ENCODE data around the gene PTCD1.
A peak's percentile ranks its signal among the peaks of the same experiment; 100 is the strongest.
"Not testable (repeated sequence)": the region's sequence is repeated elsewhere in the genome, so short reads cannot be mapped to it uniquely, and the experiment has no call there.

PTCD1 gene

DNA sequence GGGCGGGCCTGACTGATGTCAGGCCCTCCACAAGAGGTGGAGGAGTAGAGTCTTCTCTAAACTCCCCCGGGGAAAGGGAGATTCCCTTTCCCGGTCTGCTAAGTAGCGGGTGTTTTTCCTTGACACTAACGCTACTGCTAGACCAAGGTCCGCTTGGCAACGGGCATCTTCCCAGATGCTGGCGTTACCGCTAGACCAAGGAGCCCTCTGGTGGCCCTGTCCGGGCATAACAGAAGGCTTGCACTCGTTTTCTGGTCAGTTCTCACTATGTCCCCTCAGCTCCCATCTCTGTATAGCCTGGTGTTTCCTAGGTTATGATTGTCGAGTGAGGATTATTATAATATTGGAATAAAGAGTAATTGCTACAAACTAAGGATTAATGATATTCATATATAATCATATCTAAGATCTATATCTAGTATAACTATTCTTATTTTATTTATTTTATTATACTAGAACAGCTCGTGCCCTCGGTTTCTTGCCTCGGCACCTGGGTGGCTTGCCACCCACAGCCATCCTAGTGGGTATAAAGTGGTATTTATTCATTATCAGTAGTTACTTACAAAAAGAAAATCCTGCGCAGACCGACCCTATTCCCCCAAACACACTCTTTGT lies 23.0 kb downstream of the PTCD1 start:
- not testable (repeated sequence) for H3K4me3 ChIP-seq (replicated peaks; ENCODE audit: low read depth, low read length); DNase-seq (ENCODE audit: extremely low read depth, low read depth)
- TF ChIP-seq, protein P1, sequence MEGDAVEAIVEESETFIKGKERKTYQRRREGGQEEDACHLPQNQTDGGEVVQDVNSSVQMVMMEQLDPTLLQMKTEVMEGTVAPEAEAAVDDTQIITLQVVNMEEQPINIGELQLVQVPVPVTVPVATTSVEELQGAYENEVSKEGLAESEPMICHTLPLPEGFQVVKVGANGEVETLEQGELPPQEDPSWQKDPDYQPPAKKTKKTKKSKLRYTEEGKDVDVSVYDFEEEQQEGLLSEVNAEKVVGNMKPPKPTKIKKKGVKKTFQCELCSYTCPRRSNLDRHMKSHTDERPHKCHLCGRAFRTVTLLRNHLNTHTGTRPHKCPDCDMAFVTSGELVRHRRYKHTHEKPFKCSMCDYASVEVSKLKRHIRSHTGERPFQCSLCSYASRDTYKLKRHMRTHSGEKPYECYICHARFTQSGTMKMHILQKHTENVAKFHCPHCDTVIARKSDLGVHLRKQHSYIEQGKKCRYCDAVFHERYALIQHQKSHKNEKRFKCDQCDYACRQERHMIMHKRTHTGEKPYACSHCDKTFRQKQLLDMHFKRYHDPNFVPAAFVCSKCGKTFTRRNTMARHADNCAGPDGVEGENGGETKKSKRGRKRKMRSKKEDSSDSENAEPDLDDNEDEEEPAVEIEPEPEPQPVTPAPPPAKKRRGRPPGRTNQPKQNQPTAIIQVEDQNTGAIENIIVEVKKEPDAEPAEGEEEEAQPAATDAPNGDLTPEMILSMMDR (IDR thresholded peaks at IDR 0.05; ENCODE audit: low read depth, low read length, missing control alignments): peak; percentile 68

DNA sequence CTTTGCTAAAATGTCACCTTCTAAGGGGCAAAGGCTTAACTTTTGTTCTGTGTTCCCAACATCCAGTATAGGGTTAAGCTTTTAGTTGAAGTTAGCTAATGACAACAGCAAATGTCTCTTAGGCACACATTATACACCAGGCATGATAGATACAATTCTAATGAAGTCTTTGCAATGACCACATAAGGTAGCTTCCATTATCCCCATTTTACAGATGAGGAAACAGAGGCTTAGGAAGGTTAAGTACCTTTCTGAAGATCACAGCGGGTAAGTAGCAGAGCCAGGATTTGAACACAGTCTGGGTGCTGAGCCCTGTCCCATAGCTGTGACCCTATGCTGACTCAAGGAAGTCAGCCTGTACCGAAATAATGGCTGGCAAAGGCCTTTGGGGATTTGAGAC lies 28.0 kb downstream of the PTCD1 start:
- DNase-seq (ENCODE audit: extremely low read depth, low read depth): no peak
- peak overlapping the region; percentile 99 for H3K4me3 ChIP-seq (replicated peaks; ENCODE audit: low read depth, low read length)
- TF ChIP-seq, protein P1 (IDR thresholded peaks at IDR 0.05; ENCODE audit: low read depth, low read length, missing control alignments): no peak

DNA sequence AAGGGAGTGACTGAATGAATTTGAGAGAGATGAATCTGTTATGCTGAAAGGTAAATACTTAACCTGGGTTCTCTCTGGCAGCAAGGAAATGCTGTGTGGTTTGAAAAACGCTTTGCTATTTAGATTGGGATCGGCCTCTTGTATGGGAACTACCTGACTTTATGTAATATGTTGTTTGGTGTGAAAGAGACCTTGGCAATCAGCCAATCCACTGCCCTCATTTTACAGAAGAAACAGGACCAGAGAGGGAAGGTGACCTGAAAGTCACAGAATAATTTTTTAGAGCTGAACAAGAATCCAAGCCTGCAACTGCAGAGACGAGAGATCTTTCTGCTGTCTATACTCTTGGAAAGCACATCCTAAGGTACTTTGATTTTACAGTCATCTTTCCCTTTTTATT lies 28.8 kb downstream of the PTCD1 start:
- TF ChIP-seq, protein P1 (IDR thresholded peaks at IDR 0.05; ENCODE audit: low read depth, low read length, missing control alignments): no peak
- peak overlapping the region; percentile 99 for H3K4me3 ChIP-seq (replicated peaks; ENCODE audit: low read depth, low read length)
- no peak for DNase-seq (ENCODE audit: extremely low read depth, low read depth)

DNA sequence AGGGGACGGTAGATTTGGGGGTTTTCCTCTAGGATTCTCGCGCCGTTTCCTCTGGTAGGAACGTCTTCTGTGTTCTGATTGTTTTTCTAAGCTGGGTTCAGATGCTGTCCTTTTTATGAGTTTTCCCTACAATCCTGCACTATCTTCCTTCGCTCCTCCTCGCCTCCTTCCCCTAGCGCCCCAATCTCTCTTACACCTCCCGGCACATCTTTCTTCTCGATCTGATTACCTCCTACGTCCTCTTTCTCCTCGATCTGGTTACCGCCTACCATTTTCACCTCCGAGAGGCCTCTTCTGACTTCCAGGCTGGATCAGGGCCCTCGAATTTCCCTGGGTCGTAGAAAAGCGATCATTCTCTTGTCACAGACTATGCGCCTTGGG lies 29.4 kb downstream of the PTCD1 start:
- H3K4me3 ChIP-seq (replicated peaks; ENCODE audit: low read depth, low read length): peak overlapping the region; percentile 99
- DNase-seq (ENCODE audit: extremely low read depth, low read depth): no peak
- TF ChIP-seq, protein P1 (IDR thresholded peaks at IDR 0.05; ENCODE audit: low read depth, low read length, missing control alignments): no peak

DNA sequence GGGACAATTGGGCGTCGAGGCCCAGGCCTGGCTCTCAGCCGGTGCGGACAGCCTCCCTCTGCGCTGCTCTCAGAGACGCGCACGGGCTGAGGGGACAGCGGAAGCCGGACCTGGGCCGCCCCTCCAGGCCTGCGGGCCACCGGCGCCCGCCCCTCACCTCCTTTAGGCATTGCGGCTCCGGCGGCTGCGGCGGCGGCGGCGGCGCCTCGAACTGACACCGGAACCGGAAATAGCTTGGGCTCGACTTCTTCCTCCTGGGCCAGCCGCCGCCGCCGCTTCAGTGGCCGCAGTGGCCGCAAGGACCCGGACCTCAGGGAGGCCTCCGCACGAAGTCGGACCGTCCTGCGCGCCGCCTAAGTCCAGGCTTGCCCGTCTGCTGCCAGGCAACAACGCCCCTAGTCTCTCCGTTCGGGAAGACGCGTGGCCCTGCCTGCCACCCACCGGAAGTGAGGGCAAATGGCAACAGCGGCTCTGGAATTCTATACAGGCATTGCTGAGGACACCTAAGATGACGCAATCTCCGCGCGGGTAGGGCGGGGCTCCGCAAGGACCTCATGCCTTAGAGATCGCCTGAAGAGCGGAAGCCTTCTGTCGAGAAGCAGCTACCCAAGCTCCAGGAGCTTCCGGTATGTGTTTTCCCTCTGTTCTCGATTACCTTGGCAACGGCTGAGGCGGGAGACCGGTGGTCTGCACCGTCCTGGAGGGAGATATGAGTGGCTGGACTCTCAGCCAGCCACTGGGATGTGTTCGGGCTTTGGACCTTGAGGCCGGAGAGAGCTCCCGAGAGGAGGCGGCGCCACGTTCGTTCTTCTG lies 30.0 kb downstream of the PTCD1 start, which contains the start of the genes BUD31 and PDAP1:
Gene BUD31, plus strand, starts transcription at position 591 of the 813 bp plus-strand sequence. CDS start 2,124 bp downstream, outside the sequence.
Gene PDAP1, minus strand, starts transcription at position 219 of the 813 bp plus-strand sequence. Its CDS starts 49 bp downstream, at position 170.
- TF ChIP-seq, protein P1 (IDR thresholded peaks at IDR 0.05; ENCODE audit: low read depth, low read length, missing control alignments): no peak
- H3K4me3 ChIP-seq (replicated peaks; ENCODE audit: low read depth, low read length): peak within 1 kb of the TSS; percentile 99
- DNase-seq (ENCODE audit: extremely low read depth, low read depth): peak; percentile 85

DNA sequence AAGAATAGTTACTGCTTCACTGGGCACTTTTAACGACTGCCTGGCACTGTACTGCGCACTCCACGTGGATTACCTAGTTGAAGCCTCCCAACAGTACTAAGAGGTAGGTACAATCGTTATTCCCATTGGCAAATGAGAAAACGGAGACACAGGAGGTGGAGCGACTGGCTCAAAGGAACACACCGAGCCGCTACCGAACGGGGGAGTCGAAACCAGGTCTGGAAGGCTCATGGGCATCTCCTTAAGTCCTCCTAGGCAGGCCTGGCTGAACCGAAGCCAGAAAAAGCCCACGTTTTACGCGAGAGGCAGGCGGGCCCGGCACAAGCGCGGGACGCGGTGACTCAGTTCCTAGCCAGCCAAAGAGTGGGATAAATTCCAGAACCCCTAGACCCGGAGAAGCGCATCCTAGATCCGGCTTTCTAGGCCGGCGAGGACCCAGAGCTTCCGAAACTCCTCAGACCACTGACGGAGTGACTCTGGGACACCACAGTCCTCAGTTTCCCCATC lies 30.7 kb downstream of the PTCD1 start:
- H3K4me3 ChIP-seq (replicated peaks; ENCODE audit: low read depth, low read length): peak overlapping the region; percentile 99
- no peak for DNase-seq (ENCODE audit: extremely low read depth, low read depth)
- TF ChIP-seq, protein P1 (IDR thresholded peaks at IDR 0.05; ENCODE audit: low read depth, low read length, missing control alignments): no peak

Data from HFF-Myc (cell line).